GM20000 (cell line): ENCODE results near the gene NMNAT3.

Source experiments
- DNase-seq: peaks from one replicate; pipeline ENCODE4 v3.0.0; 2012; ENCODE audit warnings: low spot score
- CTCF ChIP-seq: IDR thresholded peaks from 2 replicates; pipeline ENCODE4 v1.5.1; 2012; ENCODE audit warnings: mild to moderate bottlenecking, control low read depth; ENCODE audit errors: extremely low read depth, missing control alignments

Gene NMNAT3

GRCh38 chr3:139620438-139620837, 57.3 kb downstream of the NMNAT3 start:
- no peak for DNase-seq
- TF ChIP-seq CTCF: no peak

- DNase-seq: no peak
- TF ChIP-seq CTCF: no peak
Observed at GRCh38 chr3:139619484-139619883, 58.3 kb downstream of the NMNAT3 start.

GRCh38 chr3:139617672-139618268, 60.0 kb downstream of the NMNAT3 start:
- DNase-seq: no peak
- TF ChIP-seq CTCF: no peak

GRCh38 chr3:139611528-139611927, 66.2 kb downstream of the NMNAT3 start:
- DNase-seq: no peak
- TF ChIP-seq CTCF: no peak

- no peak for DNase-seq
- TF ChIP-seq CTCF: no peak
Observed at GRCh38 chr3:139610886-139611285, 66.9 kb downstream of the NMNAT3 start.

- TF ChIP-seq CTCF: no peak
Observed at GRCh38 chr3:139608924-139609323, 68.8 kb downstream of the NMNAT3 start.

DNA sequence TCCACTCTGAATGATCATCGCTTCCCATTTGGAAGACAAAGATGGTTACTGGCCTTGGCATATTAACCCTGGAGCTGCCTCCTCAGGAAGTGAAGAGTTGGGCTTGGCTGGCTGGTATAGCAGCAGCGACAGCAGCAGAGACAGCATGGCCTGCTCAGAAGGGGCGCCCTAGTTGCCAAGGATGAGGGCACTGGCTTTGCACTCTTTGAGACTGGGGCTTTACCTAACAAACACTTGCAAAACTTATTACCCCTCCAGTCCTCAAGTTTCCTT, 69.7 kb downstream of the NMNAT3 start:
- no peak for DNase-seq
- no peak for TF ChIP-seq CTCF

More at GRCh38 chr3:139608924-139609323, 68.8 kb downstream of the NMNAT3 start:
- DNase-seq: no peak
